CD4-positive, alpha-beta T cell treated with Interleukin-6 at 100 ng/mL for 8 hours (primary cell): ENCODE measurements around the gene RAB39A.
"Not testable (repeated sequence)": the region's sequence is repeated elsewhere in the genome, so short reads cannot be mapped to it uniquely, and the experiment has no call there.

Source experiments
- DNase-seq: peaks from one replicate; pipeline ENCODE4 v3.0.0-alpha.2; 2020; ENCODE audit warnings: mixed read lengths, low spot score

Gene RAB39A, protein sequence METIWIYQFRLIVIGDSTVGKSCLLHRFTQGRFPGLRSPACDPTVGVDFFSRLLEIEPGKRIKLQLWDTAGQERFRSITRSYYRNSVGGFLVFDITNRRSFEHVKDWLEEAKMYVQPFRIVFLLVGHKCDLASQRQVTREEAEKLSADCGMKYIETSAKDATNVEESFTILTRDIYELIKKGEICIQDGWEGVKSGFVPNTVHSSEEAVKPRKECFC

DNA sequence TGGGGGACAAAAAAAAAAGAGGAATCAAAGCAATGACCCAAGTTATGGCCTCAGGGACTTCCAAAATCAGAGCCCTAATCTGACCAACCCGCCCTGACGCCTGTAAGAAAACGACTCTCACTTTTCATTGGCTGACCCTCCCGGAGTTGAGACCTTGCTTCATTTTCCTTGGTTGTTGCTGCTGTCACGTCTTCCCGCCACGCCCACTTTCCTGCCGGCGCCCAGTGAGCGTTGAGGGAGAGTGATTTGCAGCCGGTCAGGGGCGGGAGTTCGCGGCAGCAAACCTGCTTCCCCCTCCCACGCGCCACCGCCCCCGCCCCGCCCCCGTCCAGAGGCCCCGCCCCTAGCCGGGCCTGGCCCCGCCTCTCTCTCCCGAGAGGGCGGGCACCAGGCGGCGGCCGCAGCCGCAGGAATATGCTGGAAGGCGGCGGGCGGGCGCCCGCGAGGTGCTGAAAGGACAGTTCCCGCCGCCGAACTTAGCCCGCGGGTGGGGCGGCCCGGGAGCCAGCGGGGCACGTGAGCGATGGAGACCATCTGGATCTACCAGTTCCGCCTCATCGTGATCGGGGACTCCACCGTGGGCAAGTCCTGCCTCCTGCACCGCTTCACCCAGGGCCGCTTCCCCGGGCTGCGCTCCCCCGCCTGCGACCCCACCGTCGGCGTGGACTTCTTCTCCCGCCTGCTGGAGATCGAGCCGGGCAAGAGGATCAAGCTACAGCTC, at the start of gene RAB39A:
Gene RAB39A, plus strand, starts transcription at position 403 of the 721 bp plus-strand sequence. Its CDS starts 121 bp downstream, at position 524.
- peak; percentile 59 for DNase-seq

DNA sequence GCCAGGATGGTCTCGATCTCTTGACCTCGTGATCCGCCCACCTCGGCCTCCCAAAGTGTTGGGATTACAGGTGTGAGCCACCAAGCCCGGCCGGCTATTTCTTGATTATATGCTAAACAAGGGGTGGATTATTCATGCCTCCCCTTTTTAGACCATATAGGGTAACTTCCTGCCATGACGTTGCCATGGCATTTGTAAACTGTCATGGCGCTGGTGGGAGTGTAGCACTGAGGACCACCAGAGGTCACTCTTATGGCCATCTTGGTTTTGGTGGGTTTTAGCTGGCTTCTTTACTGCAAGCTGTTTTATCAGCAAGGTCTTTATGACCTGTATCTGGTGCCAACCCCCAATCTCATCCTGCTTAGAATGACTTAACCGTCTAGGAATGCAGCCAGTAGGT, 46.8 kb upstream of the RAB39A start:
- DNase-seq: not testable (repeated sequence)

DNA sequence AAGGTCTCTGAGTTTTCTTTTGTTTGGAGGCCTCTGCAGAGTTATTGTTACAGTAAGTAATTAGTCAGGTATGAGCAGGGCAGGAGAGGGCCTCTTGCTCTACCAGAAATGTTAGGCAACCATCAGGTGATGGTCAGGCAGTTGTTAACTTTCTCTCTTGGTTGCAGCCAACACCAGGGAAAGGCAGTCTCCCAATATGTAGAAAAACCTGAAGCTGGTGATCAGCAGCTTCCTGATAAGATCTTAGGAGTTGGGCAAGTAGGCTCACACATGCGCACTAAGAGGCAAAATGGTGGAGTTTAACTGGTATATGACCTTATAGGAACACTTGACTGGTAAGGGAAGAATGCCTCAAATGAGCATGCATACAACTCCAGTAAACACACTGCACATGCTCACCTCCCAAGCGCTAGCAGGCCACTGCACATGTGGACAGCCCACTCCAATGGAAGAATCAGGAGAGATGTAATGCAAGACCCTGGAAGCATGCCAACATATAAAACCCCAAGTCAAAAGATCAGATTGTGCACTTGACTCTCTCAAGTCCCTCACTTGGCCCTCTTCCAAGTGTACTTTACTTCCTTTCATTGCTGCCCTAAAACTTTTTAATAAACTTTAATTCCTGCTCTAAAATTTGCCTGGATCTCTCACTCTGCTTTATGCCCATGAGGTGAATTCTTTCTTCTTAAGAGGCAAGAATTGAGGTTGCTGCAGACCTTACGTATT, 46.0 kb upstream of the RAB39A start:
- no peak for DNase-seq

DNA sequence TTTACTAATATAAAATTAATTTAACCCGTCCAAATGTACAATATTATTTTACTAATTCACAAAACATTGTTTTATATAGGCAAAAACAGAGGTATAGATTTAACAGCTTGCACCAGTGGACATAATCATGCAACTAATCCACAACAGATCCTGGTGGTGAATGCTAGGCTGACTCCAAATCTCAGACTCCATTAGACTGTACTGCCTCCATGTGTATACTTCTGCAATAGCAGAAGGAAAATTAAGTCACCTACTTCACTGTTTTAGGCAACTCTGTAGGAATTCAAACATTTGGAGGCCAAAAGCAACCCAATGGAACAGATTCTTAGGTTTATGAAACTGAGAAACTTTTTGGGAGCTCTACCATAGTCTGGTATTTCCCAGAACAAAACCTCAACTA, 30.0 kb upstream of the RAB39A start:
- peak; percentile 14 for DNase-seq

DNA sequence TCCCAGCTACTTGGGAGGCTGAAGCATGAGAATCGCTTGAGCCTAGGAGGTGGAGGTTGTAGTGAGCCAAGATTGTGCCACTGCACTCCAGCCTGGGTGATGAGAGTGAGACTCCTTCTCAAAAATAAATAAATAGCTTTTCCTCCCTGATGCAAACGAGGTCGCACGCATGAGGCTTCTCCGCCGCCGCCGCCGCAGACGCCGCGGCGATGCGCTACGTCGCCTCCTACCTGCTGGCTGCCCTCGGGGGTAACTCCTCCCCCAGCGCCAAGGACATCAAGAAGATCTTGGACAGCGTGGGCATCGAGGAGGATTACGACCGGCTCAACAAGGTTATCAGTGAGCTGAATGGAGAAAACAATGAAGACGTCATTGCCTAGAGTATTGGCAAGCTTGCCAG, 20.0 kb upstream of the RAB39A start:
- DNase-seq: no peak

DNA sequence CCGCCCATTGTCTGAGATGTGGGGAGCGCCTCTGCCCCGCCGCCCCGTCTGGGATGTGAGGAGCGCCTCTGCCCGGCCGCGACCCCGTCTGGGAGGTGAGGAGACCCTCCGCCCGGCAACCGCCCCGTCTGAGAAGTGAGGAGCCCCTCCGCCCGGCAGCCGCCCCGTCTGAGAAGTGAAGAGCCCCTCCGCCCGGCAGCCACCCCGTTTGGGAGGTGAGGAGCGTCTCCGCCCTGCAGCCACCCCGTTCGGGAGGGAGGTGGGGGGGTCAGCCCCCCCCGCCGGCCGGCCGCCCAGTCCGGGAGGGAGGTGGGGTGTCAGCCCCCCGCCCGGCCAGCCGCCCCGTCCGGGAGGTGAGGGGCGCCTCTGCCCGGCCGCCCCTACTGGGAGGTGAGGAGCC, 15.8 kb upstream of the RAB39A start:
- not testable (repeated sequence) for DNase-seq

DNA sequence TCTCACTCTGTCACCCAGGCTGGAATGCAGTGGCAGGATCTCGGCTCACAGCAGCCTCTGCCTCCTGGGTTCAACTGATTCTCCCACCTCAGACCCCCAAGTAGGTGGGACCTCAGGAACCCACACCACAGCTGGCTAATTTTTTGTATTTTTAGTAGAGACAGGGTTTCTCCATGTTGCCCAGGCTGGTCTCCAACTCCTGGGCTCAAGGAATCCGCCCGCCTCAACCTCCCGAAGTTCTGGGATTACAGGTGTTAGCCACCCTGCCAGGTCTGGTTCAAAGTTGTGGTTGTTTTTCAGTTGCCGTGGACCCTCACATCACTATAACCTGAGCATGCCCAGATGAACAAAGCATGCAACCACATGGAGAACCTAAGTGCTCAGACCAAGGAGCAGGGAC, 13.0 kb upstream of the RAB39A start:
- DNase-seq: no peak

DNA sequence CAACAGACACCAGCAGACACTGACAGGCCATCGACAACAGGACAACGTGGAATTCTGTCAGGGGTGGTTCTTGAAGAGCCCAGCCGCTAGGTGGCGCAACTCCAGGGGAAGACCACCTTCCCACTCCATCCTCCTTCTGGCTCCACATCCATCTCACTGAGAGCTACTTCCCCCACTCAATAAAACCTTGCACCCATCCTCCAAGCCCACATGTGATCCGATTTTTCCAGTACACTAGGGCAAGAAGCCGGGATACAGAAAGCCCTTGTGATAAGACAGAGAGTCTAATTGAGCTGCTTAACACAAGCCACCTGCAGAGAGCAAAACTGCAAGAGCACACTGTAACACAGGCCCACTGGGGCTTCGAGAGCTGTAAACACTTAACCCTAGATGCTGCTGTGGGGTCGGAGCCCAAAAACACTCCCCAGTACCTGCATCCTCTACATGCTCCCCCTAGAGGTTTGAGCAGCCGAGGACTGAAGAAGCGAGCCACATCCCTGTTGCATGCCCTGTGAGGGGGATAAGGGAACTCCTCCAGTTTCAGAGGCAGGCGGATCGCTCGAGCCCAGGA, 11.5 kb upstream of the RAB39A start:
- DNase-seq: peak; percentile 10

DNA sequence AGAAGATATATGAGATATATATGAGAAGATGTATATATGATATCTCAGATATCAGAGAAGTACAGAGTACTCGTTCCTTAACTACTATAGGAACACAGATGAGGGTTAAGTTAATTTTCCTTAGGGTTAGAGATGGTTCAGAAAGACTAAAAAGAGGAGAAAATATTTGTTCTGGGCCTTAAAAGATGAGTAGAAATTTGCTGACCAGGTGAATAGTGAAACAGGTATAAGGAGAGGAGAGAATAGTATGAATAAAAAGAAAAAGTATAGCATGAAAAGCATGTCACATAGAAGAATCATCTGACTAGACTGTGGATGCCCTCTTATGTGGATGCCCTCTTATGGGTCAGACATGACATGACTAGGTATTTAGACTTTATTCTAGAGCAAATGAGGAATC, 6.3 kb upstream of the RAB39A start:
- DNase-seq: no peak

DNA sequence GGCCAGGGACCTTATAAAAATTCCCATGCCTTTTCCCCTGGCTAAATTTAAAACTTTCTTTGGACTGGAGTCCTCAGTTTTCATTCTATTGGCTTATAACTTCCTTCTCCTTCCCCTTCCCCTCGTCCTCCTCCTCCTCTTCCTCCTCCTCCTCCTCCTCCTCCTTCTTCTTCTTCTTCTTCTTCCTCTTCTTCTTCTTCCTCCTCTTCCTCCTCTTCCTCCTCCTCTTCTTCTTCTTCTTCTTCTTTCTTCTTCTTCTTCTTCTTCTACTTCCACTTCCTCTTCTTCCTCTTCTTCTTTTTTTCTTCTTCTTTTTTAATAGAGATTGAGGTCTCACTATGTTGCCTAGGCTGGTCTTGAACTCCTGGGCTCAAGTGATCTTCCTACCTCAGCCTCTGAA, 4.7 kb upstream of the RAB39A start:
- not testable (repeated sequence) for DNase-seq

DNA sequence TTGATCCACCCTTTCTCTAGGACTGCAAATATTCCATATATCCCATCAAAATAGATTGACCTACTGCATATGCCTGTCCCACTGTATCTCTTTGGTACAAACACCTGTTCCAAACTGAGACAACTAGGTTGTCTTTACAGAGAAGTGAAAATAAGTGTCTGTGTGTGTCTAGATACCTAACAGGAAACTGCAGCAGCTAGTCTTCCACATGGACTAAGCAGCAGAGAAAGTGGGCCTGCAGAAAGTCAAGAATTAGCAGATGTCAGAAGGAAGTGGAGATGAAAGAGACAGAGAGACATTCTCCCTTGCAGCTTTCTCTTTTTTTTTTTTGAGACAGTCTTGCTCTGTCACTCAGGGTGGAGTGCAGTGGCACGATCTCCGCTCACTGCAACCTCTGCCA, 3.9 kb upstream of the RAB39A start:
- no peak for DNase-seq

DNA sequence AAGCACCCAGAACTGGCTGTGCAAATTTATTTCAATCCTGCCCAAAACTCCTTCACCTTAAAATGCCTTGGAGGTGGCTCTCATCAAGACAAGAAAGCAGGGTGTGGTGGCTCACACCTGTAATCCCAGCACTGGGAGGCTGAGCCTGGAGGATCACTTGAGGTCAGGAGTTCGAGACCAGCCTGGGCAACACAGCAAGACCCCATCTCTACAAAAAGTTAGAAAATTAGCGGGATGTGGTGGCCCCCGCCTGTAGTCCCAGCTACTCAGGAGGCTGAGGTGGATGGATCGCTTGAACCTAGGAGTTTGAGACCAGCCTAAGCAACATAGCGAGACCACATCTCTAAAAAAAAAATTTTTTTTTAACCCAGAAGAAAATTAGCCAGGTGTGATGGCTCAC, 689 bp upstream of the RAB39A start:
- no peak for DNase-seq

DNA sequence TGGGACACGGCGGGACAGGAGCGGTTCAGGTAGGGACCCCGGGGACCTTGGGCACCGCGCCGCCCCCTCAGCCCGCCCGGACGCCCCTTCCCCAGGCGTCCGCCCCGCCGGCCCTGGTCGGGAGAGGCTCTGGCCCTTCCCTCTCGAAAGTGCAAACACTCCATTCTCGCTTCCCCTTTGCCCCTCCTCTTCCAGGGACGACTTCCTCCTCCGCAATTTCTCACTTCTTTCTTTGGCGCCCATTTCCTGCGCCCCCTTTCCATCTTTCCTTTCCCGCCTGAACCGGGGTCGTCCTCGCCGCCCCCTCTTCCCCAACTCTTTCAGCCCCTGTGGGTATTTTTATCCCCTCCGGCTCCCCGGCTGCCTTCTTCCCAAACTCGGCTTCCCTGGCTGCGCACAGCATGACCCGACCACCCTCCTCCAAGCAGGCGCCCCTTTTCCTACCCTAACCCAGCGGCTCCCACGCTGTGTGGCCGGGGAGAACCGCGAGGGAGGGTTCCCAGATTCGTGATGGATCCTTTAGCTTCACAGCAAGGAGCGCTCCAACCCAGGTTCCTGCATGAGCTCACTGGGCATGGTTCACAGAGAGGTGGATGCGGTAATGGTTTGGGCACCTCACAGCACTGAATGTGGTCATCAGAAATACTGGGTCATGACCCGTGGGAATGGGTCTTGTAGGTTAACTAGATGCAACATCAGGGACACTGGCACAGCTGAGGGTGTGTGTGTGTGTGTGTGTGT, 689 bp downstream of the RAB39A start:
- no peak for DNase-seq

DNA sequence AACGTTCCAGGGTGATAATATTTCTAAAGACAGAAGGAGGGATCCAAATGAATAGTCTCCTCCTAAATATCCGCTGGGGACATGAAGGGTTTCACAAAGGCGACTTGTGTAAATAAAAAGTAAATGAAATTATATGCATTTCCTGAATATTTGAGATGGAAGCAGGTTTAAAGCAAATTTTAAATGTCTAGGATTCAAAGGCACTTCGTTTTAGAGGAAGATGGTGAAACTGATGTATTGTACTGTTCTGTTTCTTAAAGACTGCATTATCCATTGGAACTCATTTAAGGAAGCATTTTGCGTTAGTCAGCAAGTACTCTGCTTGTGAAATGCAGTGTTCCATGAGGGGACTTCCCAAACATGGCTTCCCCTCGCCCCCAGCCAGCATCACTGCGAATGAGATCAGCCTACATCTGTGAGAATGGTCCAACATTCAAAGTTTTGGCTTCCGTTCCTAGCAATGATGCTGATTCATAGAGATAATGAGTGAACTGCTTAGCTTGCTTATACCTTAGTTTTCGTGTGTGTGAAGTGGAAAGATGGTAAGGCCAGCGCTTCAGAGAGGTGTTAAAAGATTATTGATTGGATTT, 1.5 kb downstream of the RAB39A start:
- DNase-seq: no peak

DNA sequence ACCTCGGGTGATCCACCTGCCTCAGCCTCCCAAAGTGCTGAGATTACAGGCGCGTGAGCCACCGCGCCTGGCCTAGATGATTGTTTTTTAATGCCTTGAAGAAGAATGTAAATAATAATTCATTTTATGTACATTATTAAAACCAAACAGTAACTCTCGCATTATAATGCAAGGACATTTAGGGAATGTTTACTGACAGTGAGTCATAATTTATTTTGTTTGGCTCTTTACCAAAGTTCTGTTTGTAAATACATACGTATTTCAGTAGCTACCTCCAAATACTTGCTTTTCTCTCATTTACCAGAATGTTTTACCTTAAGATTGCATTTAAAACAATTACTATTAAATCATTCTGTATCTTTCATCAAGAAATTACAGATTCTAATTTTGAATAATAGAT, 3.0 kb downstream of the RAB39A start:
- no peak for DNase-seq

DNA sequence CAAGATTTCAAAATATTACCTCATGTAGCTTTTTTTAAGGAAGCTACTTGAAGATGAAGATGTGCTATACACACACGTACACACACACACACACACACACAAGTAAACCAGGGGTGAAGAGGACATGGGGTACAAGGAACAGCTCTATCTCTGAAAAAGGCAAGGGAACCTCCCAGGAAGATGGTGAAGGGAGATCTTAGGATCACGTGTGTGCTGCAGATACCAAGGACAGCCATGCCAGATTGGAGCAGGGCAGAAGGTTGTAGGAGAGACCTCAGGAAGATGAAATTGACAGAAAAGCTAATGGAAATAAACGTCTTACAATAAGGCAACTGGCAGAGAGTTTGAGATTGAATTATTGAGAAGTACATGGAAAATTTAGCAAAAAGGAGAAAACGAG, 19.7 kb downstream of the RAB39A start:
- DNase-seq: no peak

DNA sequence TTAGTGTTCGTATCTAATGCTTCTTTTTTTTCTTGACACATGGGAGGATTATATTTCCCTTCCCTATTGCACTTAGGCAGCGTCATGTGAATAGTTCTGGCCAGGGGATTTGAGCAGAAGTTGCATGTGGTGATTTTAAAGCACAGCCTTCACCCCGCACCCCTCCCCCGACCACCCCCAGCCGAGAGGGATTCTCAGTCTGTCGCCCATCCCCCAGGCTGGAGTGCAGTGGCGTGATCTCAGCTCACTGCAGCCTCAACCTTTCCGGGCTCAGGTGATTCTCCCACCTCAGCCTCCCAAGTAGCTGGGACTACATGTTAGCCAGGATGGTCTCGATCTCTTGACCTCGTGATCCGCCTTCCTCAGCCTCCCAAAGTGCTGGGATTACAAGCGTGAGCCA, 20.1 kb downstream of the RAB39A start:
- DNase-seq: not testable (repeated sequence)

DNA sequence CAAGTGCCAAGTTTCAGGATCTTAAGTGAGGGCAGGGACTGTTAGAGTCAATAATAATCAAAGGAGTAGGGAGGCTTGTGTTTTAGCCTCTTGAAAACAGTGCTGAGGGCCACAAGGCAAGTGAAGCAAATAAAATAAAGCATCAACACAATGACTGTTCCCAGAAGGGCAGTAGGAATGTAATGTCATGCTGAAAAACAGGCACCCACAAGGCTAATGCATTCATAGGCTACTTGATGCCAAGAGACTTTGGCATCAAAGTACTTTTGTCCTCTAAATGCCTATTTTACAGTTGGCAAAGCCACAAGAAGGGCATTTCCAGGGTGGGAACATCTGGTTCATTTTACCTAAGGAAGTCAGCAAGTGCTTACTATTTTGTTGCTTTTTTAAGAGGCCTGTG, 22.9 kb downstream of the RAB39A start:
- DNase-seq: no peak

DNA sequence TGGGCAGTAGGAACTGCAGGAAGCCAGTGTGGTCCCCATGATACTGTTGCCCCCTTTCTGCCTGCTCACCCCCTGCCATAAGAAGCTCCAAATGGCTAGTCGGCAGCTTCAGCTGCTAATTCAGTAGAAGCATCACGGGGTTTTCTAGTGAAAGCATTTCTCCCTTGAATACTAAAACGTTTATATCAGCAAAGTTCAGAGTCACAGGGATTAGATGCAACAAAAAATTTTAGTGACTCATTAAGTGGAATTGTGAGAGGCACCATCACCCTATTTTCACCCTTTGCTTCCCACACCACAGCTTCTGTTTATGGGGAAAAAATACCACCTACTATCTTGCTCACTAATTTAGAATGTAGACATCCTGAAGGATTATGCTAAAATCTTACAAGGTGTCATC, 25.2 kb downstream of the RAB39A start:
- DNase-seq: no peak

DNA sequence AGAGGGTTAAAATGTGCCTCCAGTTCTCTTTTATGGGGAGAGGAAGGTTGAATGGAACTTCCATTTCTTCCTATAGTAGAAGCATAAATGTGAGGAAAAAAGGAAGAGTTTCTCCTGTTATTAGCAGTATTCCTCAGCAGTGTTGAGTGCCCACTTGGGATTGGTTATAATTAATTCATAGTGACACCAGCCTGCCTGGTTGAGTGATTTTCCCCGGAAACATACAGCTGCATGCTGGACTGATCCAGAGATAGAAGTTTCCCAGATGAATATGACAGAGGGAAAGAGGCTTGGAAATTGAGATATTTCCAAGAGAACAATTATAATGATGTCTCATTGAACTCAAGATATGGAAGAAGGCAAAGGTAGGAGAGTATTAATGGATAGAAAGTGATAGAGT, 28.3 kb downstream of the RAB39A start:
- no peak for DNase-seq

DNA sequence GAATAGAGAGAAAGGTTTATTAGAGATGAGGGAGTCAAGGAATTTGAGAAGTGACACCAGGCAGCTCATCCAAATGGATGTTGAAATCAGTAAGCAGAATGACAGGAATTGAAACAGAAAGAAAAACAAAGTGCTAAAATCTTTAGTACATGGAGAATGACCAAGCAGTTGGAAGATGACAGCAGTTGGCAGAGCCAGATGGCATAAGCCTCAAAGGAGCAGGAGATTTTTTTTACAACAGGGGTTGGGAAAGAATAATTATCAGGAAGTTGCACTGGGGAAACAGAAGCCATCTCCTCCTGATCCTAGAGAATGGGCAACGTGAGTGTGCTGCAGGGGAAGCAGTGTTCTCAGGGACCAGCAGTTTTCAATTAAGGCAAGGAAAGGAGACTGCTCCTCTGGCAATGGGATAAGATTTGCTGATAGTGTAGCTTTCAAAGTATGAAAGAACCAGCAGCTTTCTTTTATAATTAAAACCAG, 28.9 kb downstream of the RAB39A start:
- no peak for DNase-seq

DNA sequence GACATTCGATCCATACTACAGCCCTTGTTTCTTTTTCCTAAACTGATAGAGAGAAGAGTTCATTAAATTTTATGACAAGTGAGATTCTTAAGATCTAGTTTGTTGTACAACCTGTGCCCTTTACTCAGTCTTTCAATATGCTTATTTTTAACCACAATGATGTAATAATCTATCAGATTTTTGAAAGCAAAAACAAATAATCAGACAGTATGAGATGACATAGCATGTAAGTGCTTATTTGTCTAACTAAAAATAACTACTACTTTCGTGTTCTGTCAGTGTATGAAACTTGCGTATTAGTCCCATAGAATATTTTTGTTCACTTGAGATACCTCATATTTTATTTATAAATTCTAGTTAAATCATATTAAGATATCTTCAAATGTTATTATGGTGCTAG, 33.2 kb downstream of the RAB39A start:
- DNase-seq: no peak
